ENCODE results near the gene TSC22D2.
"Not testable (repeated sequence)": the region's sequence is repeated elsewhere in the genome, so short reads cannot be mapped to it uniquely, and the experiment has no call there.

The TSC22D2 gene

DNA sequence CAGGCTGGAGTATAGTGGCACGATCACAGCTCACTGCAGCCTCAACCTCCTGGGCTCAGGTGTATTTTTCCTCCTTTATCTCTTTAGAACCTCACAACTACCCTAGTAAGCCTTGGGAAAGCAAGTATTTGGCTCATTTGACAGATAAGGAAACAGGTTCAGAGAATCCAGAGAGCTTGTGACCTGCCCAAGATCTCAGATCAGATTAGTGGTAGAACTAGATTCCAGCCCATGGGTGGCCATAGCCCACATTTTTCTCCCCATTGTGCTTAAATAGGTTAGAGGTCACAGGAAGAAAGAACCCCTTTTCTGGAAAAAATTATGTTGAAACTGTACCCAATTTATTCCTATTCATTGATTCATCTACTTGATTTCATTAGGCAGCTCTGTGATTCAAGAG is 64.3 kb downstream of the TSC22D2 start:
- Histone ChIP-seq H3K4me3 (ENCODE audit: low read length) (no peak overlapping the region), H3K9ac (ENCODE audit: low read length) (no peak overlapping the region), H3K27me3 (ENCODE audit: control insufficient read depth, insufficient read depth, low read length) (no peaks in the 10 kb centered on the region), H3K4me1 (ENCODE audit: control insufficient read depth, low read depth, low read length) (no peaks in the 10 kb centered on the region), H3K9me3 (ENCODE audit: control insufficient read depth, low read depth, low read length) (no peaks in the 10 kb centered on the region), H3K36me3 (ENCODE audit: control insufficient read depth, low read depth, low read length) (no peaks in the 10 kb centered on the region), H3K27ac (ENCODE audit: low read length) (no peak overlapping the region)

DNA sequence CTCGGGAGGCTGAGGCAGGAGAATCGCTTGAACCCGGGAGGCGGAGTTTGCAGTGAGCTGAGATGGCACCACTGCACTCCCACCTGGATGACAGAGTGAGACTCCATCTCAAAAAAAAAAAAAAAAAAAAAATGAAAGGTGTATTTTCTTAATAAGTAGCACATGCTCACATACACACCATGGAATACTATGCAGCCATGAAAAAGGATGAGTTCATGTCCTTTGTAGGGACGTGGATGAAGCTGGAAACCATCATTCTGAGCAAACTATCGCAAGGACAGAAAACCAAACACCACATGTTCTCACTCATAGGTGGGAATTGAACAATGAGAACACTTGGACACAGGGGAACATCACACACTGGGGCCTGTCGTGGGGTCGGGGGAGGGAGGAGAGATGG is 65.1 kb downstream of the TSC22D2 start:
- H3K4me1 ChIP-seq (ENCODE audit: control insufficient read depth, low read depth, low read length); H3K9ac ChIP-seq (ENCODE audit: low read length); H3K4me3 ChIP-seq (ENCODE audit: low read length); H3K9me3 ChIP-seq (ENCODE audit: control insufficient read depth, low read depth, low read length); H3K36me3 ChIP-seq (ENCODE audit: control insufficient read depth, low read depth, low read length); H3K27ac ChIP-seq (ENCODE audit: low read length); H3K27me3 ChIP-seq (ENCODE audit: control insufficient read depth, insufficient read depth, low read length): not testable (repeated sequence)

DNA sequence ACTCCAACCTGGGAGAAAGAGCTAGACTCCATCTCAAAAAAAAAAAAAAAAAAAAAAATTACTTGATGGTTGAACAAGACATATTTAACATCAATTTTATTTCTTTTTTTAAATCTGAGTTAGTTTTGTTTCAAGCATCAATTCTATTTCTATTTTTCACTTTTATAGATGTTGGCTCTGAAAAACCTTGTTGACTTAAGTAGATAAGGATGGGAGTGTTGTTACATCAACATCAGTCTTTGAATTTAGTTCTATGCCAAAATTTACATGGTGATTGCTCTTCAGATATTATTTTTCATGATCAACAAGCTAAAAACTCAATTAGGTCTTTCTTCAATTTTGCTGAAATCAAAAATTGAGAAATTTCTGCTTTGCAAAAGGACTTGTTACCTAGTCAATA is 71.3 kb downstream of the TSC22D2 start:
- H3K36me3 ChIP-seq (ENCODE audit: control insufficient read depth, low read depth, low read length) = no peaks in the 10 kb centered on the region
- no peak overlapping the region for H3K4me3 ChIP-seq (ENCODE audit: low read length)
- H3K27me3 ChIP-seq (ENCODE audit: control insufficient read depth, insufficient read depth, low read length) = no peaks in the 10 kb centered on the region
- peaks cover 4% of the 10 kb centered on the region for H3K4me1 ChIP-seq (ENCODE audit: control insufficient read depth, low read depth, low read length)
- H3K27ac ChIP-seq (ENCODE audit: low read length) = no peak overlapping the region
- H3K9me3 ChIP-seq (ENCODE audit: control insufficient read depth, low read depth, low read length) = no peaks in the 10 kb centered on the region
- no peak overlapping the region for H3K9ac ChIP-seq (ENCODE audit: low read length)

DNA sequence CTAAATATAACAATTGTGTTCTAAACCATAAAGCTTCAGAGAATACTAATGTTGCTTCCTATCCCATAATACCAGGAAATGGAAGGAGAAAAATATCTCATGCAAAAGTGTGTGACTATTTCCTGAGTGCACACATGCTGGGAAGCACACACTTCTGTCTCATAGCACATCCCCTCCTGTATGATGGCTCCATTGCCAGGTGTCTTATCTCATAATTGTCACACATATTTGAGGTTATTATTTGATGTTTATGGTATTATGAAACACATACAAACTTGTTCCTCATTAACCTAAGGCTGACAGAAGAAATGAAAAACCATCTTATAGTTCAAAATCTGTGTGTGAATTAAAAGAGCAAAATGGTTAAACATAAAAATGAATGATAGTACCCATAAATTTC is 72.8 kb downstream of the TSC22D2 start:
- H3K4me3 ChIP-seq (ENCODE audit: low read length) = no peak overlapping the region
- H3K4me1 ChIP-seq (ENCODE audit: control insufficient read depth, low read depth, low read length) = peaks cover 4% of the 10 kb centered on the region
- H3K9ac ChIP-seq (ENCODE audit: low read length) = no peak overlapping the region
- H3K36me3 ChIP-seq (ENCODE audit: control insufficient read depth, low read depth, low read length) = no peaks in the 10 kb centered on the region
- H3K27me3 ChIP-seq (ENCODE audit: control insufficient read depth, insufficient read depth, low read length) = no peaks in the 10 kb centered on the region
- H3K9me3 ChIP-seq (ENCODE audit: control insufficient read depth, low read depth, low read length) = no peaks in the 10 kb centered on the region
- H3K27ac ChIP-seq (ENCODE audit: low read length) = no peak overlapping the region

DNA sequence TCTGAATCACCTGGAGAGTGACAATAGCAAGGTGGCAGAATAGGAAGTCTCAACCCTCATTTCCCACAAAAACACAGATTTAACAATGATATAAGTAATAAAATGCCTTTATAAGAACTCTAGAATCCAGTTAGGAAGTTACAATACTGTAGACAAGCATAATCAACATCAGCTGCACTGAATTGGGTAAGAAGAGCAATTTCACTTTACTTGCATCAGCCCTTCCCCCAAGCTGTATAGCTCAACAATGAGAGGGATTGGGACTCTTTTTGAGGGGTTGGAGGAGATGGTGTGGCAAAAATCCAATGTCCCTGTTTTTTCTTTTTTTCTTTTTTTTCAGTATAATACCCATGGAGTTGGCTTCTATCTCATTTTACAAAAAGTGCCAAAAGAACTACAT is 75.1 kb downstream of the TSC22D2 start:
- H3K4me1 ChIP-seq (ENCODE audit: control insufficient read depth, low read depth, low read length) = peaks cover 4% of the 10 kb centered on the region
- H3K27ac ChIP-seq (ENCODE audit: low read length) = no peak overlapping the region
- no peaks in the 10 kb centered on the region for H3K36me3 ChIP-seq (ENCODE audit: control insufficient read depth, low read depth, low read length)
- no peak overlapping the region for H3K4me3 ChIP-seq (ENCODE audit: low read length)
- no peaks in the 10 kb centered on the region for H3K9me3 ChIP-seq (ENCODE audit: control insufficient read depth, low read depth, low read length)
- H3K9ac ChIP-seq (ENCODE audit: low read length) = no peak overlapping the region
- no peaks in the 10 kb centered on the region for H3K27me3 ChIP-seq (ENCODE audit: control insufficient read depth, insufficient read depth, low read length)

DNA sequence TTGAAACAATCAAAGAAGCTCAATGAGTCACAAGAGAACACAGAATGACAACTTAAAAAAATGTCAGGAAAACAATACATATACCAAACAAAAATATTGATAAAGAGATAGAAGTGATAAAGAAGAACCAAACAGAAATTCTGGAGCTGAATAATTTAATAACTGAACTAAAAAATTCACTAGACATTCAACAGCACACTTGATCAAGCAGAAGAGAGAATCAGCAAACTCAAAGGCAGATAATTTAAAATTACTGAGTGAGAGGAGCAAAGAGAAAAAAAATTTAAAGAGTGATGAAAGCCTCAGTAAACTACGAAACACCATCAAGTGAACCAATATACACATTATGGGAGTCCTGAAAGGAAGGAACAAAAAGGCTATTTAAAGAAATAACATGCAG is 76.3 kb downstream of the TSC22D2 start:
- H3K4me1 ChIP-seq (ENCODE audit: control insufficient read depth, low read depth, low read length) = peaks cover 4% of the 10 kb centered on the region
- no peaks in the 10 kb centered on the region for H3K9me3 ChIP-seq (ENCODE audit: control insufficient read depth, low read depth, low read length)
- H3K27ac ChIP-seq (ENCODE audit: low read length) = no peak overlapping the region
- H3K9ac ChIP-seq (ENCODE audit: low read length) = no peak overlapping the region
- H3K4me3 ChIP-seq (ENCODE audit: low read length) = no peak overlapping the region
- H3K36me3 ChIP-seq (ENCODE audit: control insufficient read depth, low read depth, low read length) = no peaks in the 10 kb centered on the region
- H3K27me3 ChIP-seq (ENCODE audit: control insufficient read depth, insufficient read depth, low read length) = no peaks in the 10 kb centered on the region

DNA sequence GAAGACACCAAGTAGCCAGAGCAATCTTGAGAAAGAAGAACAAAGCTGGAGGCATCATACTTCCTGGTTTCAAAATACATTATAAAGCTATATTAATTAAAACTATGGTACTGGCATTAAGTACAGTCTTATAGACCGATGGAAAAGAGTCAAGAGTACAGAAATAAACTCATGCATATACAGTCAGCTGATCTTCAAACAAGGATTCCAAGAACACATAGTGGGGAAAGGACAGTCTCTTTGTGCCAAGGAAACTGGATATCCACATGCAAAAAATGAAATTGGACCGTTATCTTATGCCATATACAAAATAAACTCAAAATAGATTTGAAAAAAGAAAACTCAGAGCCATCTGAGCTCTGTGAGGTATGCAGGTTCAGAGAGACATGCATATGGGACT is 80.8 kb downstream of the TSC22D2 start:
- Histone ChIP-seq H3K9me3 (ENCODE audit: control insufficient read depth, low read depth, low read length) (no peaks in the 10 kb centered on the region), H3K27me3 (ENCODE audit: control insufficient read depth, insufficient read depth, low read length) (no peaks in the 10 kb centered on the region), H3K27ac (ENCODE audit: low read length) (no peak overlapping the region), H3K4me1 (ENCODE audit: control insufficient read depth, low read depth, low read length) (no peaks in the 10 kb centered on the region), H3K4me3 (ENCODE audit: low read length) (no peak overlapping the region), H3K36me3 (ENCODE audit: control insufficient read depth, low read depth, low read length) (no peaks in the 10 kb centered on the region), H3K9ac (ENCODE audit: low read length) (no peak overlapping the region)

DNA sequence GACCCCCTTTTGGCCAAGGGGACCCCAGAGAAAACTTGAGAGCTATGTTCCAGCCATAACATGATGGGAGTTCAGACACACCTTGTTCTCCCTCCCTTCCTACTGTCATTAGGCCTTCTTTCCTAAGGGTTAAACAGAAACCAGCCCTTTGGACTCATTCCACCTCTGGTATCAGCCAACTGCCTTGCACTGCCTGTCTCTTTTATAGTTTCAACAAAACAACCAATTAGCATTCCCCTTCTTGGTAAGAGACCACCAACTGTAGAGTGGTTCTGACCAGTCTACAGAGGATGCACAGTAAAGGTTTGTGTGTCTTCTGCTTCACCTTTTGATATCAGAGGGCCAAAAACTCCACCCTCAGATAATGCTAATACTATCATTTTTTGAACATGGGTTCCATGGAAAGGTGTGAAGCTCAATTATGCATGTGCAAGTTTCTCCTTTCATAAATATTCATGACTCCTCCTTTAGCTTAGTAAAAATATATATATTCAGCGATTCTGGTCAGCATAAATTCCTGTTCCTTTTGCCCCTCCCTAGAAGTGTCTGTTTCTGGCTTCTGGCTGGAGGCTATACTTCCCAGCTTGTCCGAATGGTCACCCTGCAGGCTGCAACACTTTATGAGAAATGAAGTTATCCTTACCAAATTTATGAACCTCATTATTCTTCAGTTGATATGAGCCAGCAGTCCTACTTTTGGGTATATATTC is 82.3 kb downstream of the TSC22D2 start:
- no peak overlapping the region for H3K4me3 ChIP-seq (ENCODE audit: low read length)

DNA sequence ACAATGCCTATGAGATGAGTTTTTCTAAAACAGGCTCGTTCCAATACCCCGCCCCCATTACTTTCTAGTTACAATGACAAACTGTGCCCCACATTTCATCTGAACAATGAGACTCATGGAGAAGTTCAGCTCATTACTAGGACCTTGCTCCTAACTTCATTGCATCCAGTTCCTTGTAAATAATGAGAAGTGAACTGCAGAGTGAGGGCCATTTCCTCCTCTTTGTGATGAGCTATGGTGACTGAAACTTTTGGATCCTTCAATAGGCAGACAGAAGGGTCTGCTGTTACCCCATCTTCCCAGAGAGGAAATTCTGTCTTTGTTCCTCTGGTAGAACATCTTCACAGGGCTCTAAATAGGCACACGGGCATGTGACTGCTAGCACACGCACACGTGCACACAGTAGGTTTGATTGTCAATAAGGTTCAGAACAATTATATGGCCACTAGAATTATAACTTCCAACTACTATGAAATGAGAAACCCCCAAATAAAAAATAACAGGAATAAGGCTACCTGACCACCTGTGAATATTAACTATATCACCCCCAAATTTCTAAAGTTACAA is 86.4 kb downstream of the TSC22D2 start:
- no peak overlapping the region for H3K27ac ChIP-seq (ENCODE audit: low read length)
- H3K36me3 ChIP-seq (ENCODE audit: control insufficient read depth, low read depth, low read length) = no peaks in the 10 kb centered on the region
- H3K9ac ChIP-seq (ENCODE audit: low read length) = no peak overlapping the region
- H3K4me1 ChIP-seq (ENCODE audit: control insufficient read depth, low read depth, low read length) = no peaks in the 10 kb centered on the region
- no peaks in the 10 kb centered on the region for H3K9me3 ChIP-seq (ENCODE audit: control insufficient read depth, low read depth, low read length)
- no peaks in the 10 kb centered on the region for H3K27me3 ChIP-seq (ENCODE audit: control insufficient read depth, insufficient read depth, low read length)
- H3K4me3 ChIP-seq (ENCODE audit: low read length) = no peak overlapping the region

More for the DNA sequence above, 82.3 kb downstream of the TSC22D2 start:
- H3K9me3 ChIP-seq (ENCODE audit: control insufficient read depth, low read depth, low read length) = no peaks in the 10 kb centered on the region
- no peak overlapping the region for H3K9ac ChIP-seq (ENCODE audit: low read length)
- H3K36me3 ChIP-seq (ENCODE audit: control insufficient read depth, low read depth, low read length) = no peaks in the 10 kb centered on the region
- no peak overlapping the region for H3K27ac ChIP-seq (ENCODE audit: low read length)
- no peaks in the 10 kb centered on the region for H3K4me1 ChIP-seq (ENCODE audit: control insufficient read depth, low read depth, low read length)
- H3K27me3 ChIP-seq (ENCODE audit: control insufficient read depth, insufficient read depth, low read length) = no peaks in the 10 kb centered on the region

DNA sequence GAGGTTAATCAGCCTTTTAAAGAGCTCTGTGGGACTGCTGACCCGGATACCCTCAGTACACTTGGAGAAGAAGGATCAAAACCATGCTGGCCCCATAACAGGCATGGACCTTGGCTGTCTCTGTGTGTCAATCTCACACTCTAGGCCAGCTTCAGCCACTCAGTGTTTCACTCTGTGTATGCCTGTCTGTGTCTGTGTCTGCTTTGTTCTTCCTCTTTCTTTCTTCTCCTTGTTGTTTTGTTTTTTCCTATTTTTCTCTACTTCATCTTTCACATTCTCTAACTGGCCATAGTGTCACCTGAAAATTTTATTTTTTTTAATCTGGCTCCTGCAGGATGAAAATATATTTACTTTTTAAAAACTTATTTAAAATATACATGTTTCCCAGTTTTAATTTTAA is 87.1 kb downstream of the TSC22D2 start:
- H3K4me1 ChIP-seq (ENCODE audit: control insufficient read depth, low read depth, low read length) = no peaks in the 10 kb centered on the region
- no peak overlapping the region for H3K27ac ChIP-seq (ENCODE audit: low read length)

DNA sequence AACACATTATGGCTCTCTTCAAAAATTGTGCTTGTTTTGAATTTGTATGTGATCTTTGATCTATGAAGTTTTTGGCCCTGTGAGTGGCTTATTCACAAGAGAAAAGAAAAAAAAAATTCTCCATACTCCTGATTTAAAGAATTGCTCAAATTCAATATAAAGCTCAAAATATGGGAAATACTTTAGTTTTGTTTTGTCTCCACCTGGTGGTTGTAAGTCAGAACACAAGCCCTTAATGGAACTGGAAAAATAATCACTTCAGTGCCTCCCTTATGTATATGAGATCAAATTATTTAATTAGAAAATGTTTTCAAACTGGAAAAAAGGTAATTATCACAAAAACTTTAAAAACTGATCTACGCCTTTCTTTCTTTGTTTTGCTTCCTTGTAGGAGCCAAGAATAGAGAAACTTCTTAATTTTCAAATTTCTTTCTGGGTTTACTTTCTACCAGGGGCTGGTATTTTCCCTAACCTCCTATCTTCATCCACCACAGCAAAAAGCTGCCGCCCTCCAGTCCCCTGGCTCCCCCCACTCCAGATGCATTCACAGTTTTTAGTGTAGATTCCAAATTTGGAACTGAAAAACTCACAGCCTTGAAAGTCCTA is 87.6 kb downstream of the TSC22D2 start:
- no peak overlapping the region for H3K9ac ChIP-seq (ENCODE audit: low read length)
- no peaks in the 10 kb centered on the region for H3K4me1 ChIP-seq (ENCODE audit: control insufficient read depth, low read depth, low read length)
- no peaks in the 10 kb centered on the region for H3K27me3 ChIP-seq (ENCODE audit: control insufficient read depth, insufficient read depth, low read length)
- H3K27ac ChIP-seq (ENCODE audit: low read length) = no peak overlapping the region
- no peaks in the 10 kb centered on the region for H3K36me3 ChIP-seq (ENCODE audit: control insufficient read depth, low read depth, low read length)
- H3K4me3 ChIP-seq (ENCODE audit: low read length) = no peak overlapping the region
- peaks cover 1% of the 10 kb centered on the region for H3K9me3 ChIP-seq (ENCODE audit: control insufficient read depth, low read depth, low read length)

More for the DNA sequence above, 87.1 kb downstream of the TSC22D2 start:
- no peak overlapping the region for H3K4me3 ChIP-seq (ENCODE audit: low read length)
- H3K9me3 ChIP-seq (ENCODE audit: control insufficient read depth, low read depth, low read length) = no peaks in the 10 kb centered on the region
- H3K36me3 ChIP-seq (ENCODE audit: control insufficient read depth, low read depth, low read length) = no peaks in the 10 kb centered on the region
- no peaks in the 10 kb centered on the region for H3K27me3 ChIP-seq (ENCODE audit: control insufficient read depth, insufficient read depth, low read length)
- H3K9ac ChIP-seq (ENCODE audit: low read length) = no peak overlapping the region

DNA sequence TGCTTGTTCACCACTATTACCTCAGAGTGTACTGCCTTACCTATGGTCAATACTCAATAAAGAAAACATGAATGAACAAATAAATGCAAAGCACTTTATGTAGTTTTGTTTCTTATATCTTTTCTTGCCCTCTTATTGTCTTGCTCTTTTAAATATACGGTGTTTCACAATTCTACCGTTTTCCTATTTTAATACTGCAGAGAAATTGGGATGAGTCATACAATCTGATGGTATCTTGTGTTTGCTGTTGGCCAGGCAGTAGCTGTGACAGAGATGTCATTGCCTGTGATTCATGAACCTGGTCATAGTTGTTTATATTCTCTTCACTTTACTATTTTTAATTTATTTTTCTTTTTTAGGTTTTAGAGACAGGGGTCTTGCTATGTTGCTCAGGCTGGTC is 89.9 kb downstream of the TSC22D2 start:
- Histone ChIP-seq H3K9ac (ENCODE audit: low read length) (no peak overlapping the region), H3K4me3 (ENCODE audit: low read length) (no peak overlapping the region), H3K36me3 (ENCODE audit: control insufficient read depth, low read depth, low read length) (no peaks in the 10 kb centered on the region), H3K4me1 (ENCODE audit: control insufficient read depth, low read depth, low read length) (no peaks in the 10 kb centered on the region), H3K27ac (ENCODE audit: low read length) (no peak overlapping the region), H3K9me3 (ENCODE audit: control insufficient read depth, low read depth, low read length) (peaks cover 4% of the 10 kb centered on the region), H3K27me3 (ENCODE audit: control insufficient read depth, insufficient read depth, low read length) (no peaks in the 10 kb centered on the region)
